Measurements from ENCODE around the gene C1QTNF12.

GRCh38 chr1:1235016-1235744, 11.3 kb downstream of the C1QTNF12 start:
- TF ChIP-seq CTCF (IDR thresholded peaks at IDR 0.05 in 4 of 5, conservative IDR thresholded peaks at IDR 0.05 in 1 of 5) (no peak), POLR2A (IDR thresholded peaks at IDR 0.05) (no peak)
